OCI-LY3 (cell line): Measurements from ENCODE around the gene SPOP.

ENCODE experiments used
- EZH2phosphoT487 ChIP-seq: fragments of 200-600 bp; shearing (Covaris generic); IDR thresholded peaks from 2 replicates; pipeline ENCODE4 v1.6.1; 2018; ENCODE audit warnings: antibody characterized with exemption, mixed run types, low read depth
- TF ChIP-seq, protein P1 (sequence below): fragments of 200-600, 300-600 bp; sonication (generic); IDR thresholded peaks from 2 replicates; pipeline ENCODE4 v1.5.1; 2014; ENCODE audit warnings: antibody characterized with exemption, low read length, low read depth

DNA sequence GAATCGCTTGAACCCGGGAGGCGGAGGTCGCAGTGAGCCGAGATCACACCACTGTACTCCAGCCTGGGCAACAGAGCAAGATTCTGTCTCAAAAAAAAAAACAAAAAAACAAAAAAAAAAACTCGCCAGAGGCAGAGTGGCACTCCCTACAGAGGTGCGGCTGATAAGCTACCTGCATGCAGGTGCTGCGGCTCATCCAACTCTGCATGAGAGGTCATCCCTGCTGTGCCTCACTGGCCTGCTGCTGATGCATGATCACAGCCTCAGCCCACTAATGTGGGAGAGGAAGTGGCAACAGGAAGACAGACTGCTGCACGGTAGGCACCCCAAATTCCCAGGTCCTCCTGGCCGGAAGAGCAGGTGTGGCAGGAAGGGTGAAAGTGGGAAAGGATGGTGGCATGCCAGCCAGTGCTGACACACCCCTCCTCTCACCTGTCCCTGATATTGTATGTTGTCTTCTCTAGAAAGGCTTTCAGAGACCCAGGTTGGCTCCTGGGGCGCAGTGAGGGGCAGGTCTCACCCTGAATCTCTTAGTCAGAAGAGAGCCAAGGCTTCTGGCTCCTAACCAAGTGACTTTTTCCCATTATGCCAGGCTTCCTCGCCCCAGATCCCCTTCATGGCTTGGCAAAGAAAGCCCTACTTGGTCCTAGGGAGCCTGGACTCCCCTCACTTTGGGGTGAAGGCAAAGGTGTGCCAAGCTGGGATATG, 90.4 kb downstream of the SPOP start:
- TF ChIP-seq, protein P1, sequence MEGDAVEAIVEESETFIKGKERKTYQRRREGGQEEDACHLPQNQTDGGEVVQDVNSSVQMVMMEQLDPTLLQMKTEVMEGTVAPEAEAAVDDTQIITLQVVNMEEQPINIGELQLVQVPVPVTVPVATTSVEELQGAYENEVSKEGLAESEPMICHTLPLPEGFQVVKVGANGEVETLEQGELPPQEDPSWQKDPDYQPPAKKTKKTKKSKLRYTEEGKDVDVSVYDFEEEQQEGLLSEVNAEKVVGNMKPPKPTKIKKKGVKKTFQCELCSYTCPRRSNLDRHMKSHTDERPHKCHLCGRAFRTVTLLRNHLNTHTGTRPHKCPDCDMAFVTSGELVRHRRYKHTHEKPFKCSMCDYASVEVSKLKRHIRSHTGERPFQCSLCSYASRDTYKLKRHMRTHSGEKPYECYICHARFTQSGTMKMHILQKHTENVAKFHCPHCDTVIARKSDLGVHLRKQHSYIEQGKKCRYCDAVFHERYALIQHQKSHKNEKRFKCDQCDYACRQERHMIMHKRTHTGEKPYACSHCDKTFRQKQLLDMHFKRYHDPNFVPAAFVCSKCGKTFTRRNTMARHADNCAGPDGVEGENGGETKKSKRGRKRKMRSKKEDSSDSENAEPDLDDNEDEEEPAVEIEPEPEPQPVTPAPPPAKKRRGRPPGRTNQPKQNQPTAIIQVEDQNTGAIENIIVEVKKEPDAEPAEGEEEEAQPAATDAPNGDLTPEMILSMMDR: no peak
- no peak for TF ChIP-seq EZH2phosphoT487
